Activated T-helper 2 cell treated with anti-CD3 and anti-CD28 coated beads, Interferon-gamma antibody, Interleukin-2, Interleukin-4, amounts not matched to agents 10 μg/mL and 5 μg/mL and 100 μg/mL, durations not matched to agents 14 hours and 24 hours and 36 hours (primary cell): Measurements from ENCODE around the gene IDI2. TPM values are rescaled to one million over a fixed set of nuclear protein-coding genes. Genes with fewer than 3 reads are reported as not detected.
"Not testable (repeated sequence)": the region's sequence is repeated elsewhere in the genome, so short reads cannot be mapped to it uniquely, and the experiment has no call there.

Experiments
- DNase-seq: peaks from one replicate; pipeline ENCODE4 v3.0.0; 2021; ENCODE audit warnings: low spot score
- H3K27ac Mint-ChIP-seq: one replicate; pipeline ENCODE4 v1.8.0; 2021; ENCODE audit warnings: mixed read lengths
- H3K27me3 Mint-ChIP-seq: one replicate; pipeline ENCODE4 v1.8.0; 2021; ENCODE audit warnings: low read depth, mixed read lengths
- H3K36me3 Mint-ChIP-seq: one replicate; pipeline ENCODE4 v1.8.0; 2021; ENCODE audit warnings: low read depth, mixed read lengths
- H3K4me1 Mint-ChIP-seq: one replicate; pipeline ENCODE4 v1.8.0; 2021; ENCODE audit warnings: low read depth, mixed read lengths
- H3K4me3 Mint-ChIP-seq: one replicate; pipeline ENCODE4 v1.8.0; 2021; ENCODE audit warnings: low read depth, mild to moderate bottlenecking, moderate library complexity, mixed read lengths
- H3K9me3 Mint-ChIP-seq: one replicate; pipeline ENCODE4 v1.8.0; 2021; ENCODE audit warnings: mixed read lengths
- intact Hi-C: fragments of 100-400 bp; cut with micrococcal nuclease; formaldehyde crosslinking; loops from one replicate; pipeline ENCODE4 v1.15.1; 2023
- total RNA-seq: library from RNA; stranded (reverse); gene quantifications from 2 replicates; pipeline ENCODE4 v1.2.3, GENCODE V29; 2022

The IDI2 gene
- total RNA-seq, 1 donor from 2014 or later, result not detected

DNA sequence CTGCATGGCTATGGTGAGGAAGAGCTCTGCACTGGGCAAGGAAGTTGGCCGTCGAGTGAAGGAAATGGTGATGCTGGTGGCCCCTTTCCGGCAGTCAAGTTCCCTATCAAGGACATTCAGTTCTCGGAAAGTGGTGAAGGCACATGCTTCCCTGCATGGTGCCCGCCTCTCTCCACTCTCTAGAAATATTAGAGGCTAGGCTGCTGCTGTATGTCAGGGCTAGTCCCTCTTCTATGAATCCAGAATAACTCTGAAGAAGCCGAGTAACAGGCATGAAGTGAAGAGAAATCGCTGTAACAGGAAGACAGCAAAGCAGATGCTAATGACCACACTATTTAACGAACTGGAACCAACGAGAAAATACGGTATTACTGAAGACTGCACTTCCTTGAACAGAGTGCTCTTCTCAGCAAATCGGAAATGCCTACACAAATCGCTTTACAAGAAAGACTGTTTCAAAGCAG is 17.9 kb upstream of the IDI2 start:
- H3K27me3 Mint-ChIP-seq, result no peaks in the 10 kb centered on the region
- peaks cover 42% of the 10 kb centered on the region for H3K4me1 Mint-ChIP-seq
- intact Hi-C loops, result no loop called here
- H3K9me3 Mint-ChIP-seq, result no peaks in the 10 kb centered on the region
- peak overlapping the region; percentile 64 for H3K4me3 Mint-ChIP-seq
- no peak for DNase-seq
- peaks cover 70% of the 10 kb centered on the region for H3K36me3 Mint-ChIP-seq
- H3K27ac Mint-ChIP-seq, result peak overlapping the region; percentile 79

DNA sequence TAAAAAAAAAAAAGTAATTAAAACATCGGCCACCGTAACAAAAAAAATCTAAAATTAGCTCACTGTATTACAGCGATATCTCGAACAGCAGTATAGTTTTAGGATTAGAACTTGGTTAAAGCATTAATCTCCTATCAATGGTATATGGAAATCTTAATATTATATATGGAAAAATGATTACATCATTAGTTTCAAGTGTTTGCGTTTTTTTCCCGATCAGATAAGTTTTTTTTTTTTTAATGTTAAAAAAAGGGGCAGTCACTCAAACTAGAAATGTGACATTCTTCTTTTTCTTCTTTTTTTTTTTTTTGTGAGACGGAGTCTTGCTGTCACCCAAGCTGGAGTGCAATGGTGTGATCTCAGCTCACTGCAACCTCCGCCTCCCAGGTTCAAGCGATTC is 15.9 kb upstream of the IDI2 start:
- peaks cover 73% of the 10 kb centered on the region for H3K36me3 Mint-ChIP-seq
- intact Hi-C loops, result no loop called here
- H3K4me1 Mint-ChIP-seq, result peaks cover 48% of the 10 kb centered on the region

DNA sequence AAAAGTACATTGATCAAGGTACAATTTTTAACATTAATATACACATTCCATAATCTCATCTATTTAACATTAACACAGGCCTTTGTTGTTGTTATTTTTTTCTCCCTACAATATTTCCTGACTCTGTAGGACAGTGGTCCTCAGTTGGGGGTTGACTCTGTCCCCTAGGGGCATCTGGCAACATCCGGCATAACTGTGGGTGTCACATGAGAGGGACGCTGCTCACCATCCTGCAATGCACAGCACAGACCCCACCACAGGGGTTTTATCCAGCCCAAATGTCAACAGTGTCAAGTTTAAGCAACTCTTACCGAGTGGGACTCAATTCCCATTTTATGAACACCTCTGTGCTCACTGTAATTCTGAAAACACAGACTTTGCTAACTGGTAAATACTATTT is 14.5 kb upstream of the IDI2 start:
- Mint-ChIP-seq H3K4me3 (no peak overlapping the region), H3K27me3 (no peaks in the 10 kb centered on the region), H3K27ac (peak overlapping the region; percentile 47), H3K9me3 (no peaks in the 10 kb centered on the region), H3K4me1 (peaks cover 44% of the 10 kb centered on the region), H3K36me3 (peaks cover 65% of the 10 kb centered on the region)
- DNase-seq, result no peak
- intact Hi-C loops, result no loop called here

More for the DNA sequence above, 15.9 kb upstream of the IDI2 start:
- H3K27me3 Mint-ChIP-seq, result no peaks in the 10 kb centered on the region
- H3K9me3 Mint-ChIP-seq, result no peaks in the 10 kb centered on the region
- no peak for DNase-seq
- no peak overlapping the region for H3K27ac Mint-ChIP-seq
- H3K4me3 Mint-ChIP-seq, result no peak overlapping the region

DNA sequence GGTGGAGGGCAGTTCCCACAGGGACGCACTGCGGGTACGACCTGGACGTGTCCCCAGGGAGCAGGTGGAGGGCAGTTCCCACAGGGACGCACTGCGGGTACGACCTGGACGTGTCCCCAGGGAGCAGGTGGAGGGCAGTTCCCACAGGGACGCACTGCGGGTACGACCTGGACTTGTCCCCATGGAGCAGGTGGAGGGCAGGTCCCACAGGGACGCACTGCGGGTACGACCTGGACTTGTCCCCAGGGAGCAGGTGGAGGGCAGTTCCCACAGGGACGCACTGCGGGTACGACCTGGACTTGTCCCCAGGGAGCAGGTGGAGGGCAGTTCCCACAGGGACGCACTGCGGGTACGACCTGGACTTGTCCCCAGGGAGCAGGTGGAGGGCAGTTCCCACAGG is 13.1 kb upstream of the IDI2 start:
- intact Hi-C loops, H3K27ac Mint-ChIP-seq, DNase-seq, H3K27me3 Mint-ChIP-seq, H3K4me3 Mint-ChIP-seq, H3K9me3 Mint-ChIP-seq: not testable (repeated sequence)
- H3K36me3 Mint-ChIP-seq, result peaks cover 51% of the 10 kb centered on the region
- H3K4me1 Mint-ChIP-seq, result peaks cover 30% of the 10 kb centered on the region

DNA sequence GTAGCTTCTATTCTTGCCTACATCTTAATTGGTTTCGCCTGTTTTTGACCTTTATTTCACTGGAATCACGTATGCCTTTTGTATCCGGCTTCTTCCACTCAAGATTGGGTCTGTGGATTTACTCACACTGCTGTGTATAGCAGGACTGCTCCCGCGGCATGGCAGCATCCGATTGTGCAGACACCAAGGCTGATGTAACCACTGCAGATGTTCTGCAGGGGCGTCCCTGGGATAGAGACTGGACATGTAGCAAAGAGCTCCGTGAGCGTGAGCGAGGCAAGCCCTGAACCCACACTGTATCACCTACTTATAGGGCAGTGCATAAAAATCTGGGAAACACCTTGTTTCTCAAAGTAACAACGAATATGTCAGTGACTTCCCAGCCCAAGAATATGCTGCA is 11.4 kb upstream of the IDI2 start:
- Mint-ChIP-seq H3K27ac (no peak overlapping the region), H3K27me3 (no peaks in the 10 kb centered on the region), H3K4me3 (no peak overlapping the region), H3K9me3 (no peaks in the 10 kb centered on the region), H3K36me3 (peaks cover 39% of the 10 kb centered on the region), H3K4me1 (peaks cover 22% of the 10 kb centered on the region)
- DNase-seq, result no peak
- intact Hi-C loops, result no loop called here

DNA sequence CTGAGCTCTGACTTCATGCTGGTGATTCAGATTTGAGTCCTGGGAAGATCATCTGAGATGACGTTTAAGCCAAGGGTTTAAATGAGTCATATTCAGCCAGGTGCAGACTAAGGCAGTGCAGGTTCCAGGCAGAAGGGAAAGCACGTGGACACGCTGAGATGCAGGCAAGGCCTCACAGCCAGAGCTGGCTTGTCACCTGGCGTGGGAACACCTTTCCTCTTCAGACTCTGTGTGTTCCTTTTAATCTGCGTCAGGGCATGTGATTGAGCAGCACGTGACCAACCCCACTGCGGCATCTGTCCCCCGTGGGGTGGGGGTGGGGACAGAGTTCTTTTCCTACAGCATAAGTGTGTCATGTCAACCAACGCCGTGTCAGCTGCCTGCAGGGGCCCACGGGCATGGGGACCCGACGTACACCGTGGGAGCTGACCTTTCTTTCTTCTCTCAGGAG is 10.7 kb upstream of the IDI2 start:
- DNase-seq, result no peak
- Mint-ChIP-seq H3K27ac (peak overlapping the region; percentile 29), H3K4me3 (no peak overlapping the region), H3K27me3 (no peaks in the 10 kb centered on the region), H3K9me3 (no peaks in the 10 kb centered on the region), H3K36me3 (peaks cover 34% of the 10 kb centered on the region), H3K4me1 (peaks cover 22% of the 10 kb centered on the region)
- intact Hi-C loops, result no loop called here

DNA sequence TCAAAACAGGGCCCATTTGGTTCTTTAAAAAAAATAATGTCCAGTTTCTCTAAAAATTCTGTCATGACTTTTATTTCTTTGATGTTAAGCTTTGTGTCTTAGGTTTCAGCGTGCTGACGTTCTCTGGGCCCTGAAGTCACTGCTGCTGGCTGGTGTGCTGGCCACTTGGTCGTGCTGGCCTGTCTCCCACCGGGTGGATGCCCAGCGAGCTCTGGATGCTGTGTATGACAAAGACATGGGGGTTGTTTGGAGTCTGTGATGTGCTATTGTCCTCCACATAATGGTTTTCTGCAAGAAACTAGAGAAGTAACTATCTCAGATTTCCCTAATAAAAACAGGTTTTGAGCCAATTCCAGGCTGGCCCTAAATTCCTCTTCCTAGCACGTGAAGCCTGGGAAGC is 9.5 kb upstream of the IDI2 start:
- intact Hi-C loops, result no loop called here
- no peak overlapping the region for H3K27ac Mint-ChIP-seq

DNA sequence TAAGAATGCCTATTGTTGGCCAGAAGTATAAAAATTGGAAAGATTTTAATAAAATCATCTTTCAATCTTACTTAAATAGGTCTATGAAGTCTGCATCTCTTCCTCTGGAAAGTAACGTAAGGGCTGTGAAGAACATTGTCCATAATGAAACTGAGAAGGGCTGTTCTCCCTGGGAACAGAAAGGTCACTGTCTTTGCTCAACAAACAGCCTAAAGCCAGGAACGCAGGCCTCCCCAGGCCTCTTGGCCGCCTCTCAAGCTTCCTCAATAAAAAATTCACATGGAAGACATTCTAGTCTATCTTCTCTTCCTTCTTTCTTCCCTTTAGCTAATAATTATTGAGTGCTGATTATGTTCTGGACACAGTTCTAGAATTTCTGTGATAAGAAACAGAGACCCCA is 9.1 kb upstream of the IDI2 start:
- Mint-ChIP-seq H3K36me3 (peaks cover 19% of the 10 kb centered on the region), H3K4me3 (no peak overlapping the region), H3K27me3 (no peaks in the 10 kb centered on the region), H3K27ac (no peak overlapping the region), H3K4me1 (peaks cover 18% of the 10 kb centered on the region), H3K9me3 (no peaks in the 10 kb centered on the region)
- intact Hi-C loops, result no loop called here
- no peak for DNase-seq

More for the DNA sequence above, 9.5 kb upstream of the IDI2 start:
- Mint-ChIP-seq H3K4me3 (no peak overlapping the region), H3K27me3 (no peaks in the 10 kb centered on the region), H3K9me3 (no peaks in the 10 kb centered on the region), H3K4me1 (peaks cover 20% of the 10 kb centered on the region), H3K36me3 (peaks cover 22% of the 10 kb centered on the region)
- no peak for DNase-seq

DNA sequence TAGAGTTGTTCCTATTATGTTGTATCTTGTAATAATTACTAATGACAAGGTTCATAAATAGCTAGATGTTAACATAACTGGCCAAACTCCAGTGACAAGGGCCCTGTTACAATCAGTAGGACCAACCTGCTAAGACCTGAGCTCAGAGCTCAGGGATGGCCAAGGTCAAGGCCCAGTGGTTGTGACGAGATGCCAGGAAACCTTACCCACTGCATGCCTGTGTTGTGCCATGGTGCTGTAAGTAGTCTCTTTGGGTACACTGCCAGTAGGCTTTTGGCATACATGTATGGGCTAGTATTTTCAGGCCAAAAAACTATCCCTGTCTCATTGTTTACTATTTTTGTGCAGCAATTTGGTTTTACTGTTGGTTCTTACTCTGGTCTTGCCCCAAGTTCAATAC is 7.9 kb upstream of the IDI2 start:
- DNase-seq, result no peak
- intact Hi-C loops, result no loop called here
- Mint-ChIP-seq H3K4me1 (peaks cover 18% of the 10 kb centered on the region), H3K9me3 (no peaks in the 10 kb centered on the region), H3K4me3 (no peak overlapping the region), H3K36me3 (peaks cover 19% of the 10 kb centered on the region), H3K27me3 (no peaks in the 10 kb centered on the region), H3K27ac (no peak overlapping the region)

DNA sequence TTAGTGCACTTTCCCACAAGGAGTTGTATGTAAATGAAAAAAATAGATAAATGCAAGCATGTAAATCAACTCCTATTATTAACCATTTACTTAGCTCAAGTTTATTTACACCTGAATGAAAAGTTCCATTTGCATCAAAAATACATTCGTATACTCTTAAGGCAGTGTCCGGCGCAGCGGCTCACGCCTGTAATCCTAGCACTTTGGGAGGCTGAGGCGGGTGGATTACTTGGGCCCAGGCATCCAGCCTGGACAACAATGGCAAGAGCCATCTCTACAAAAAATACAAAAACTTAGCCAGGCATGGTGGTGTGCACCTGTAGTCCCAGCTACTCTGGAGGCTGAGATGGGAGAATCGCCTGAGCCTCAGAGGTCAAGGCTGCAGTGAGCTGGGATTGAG is 4.2 kb upstream of the IDI2 start:
- Mint-ChIP-seq H3K36me3 (no peaks in the 10 kb centered on the region), H3K9me3 (no peaks in the 10 kb centered on the region), H3K27me3 (no peaks in the 10 kb centered on the region), H3K4me1 (no peaks in the 10 kb centered on the region), H3K4me3 (no peak overlapping the region), H3K27ac (no peak overlapping the region)
- intact Hi-C loops, result no loop called here
- no peak for DNase-seq

DNA sequence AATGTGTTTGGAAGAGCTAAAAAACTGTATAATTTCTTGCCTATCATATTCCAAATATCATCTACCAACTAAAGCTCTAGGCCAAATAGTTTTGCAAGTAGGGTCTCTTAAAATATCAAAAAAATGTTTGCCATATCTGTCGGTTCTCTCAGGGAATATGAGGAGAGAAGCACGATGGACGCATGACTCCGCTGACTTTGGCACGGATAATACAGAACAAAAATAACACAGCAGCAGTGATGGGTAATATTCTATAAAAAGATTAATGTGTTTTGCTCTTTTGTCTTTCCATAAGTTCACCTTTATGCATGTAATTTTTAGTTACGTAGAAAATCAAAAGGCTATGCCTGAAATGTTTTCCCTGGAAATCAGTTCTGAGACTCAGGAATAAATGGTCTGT is 919 bp upstream of the IDI2 start:
- Mint-ChIP-seq H3K27ac (no peak overlapping the region), H3K27me3 (no peaks in the 10 kb centered on the region), H3K36me3 (peaks cover 10% of the 10 kb centered on the region), H3K4me1 (no peaks in the 10 kb centered on the region), H3K4me3 (no peak overlapping the region), H3K9me3 (no peaks in the 10 kb centered on the region)
- no peak for DNase-seq
- intact Hi-C loops, result no loop called here

DNA sequence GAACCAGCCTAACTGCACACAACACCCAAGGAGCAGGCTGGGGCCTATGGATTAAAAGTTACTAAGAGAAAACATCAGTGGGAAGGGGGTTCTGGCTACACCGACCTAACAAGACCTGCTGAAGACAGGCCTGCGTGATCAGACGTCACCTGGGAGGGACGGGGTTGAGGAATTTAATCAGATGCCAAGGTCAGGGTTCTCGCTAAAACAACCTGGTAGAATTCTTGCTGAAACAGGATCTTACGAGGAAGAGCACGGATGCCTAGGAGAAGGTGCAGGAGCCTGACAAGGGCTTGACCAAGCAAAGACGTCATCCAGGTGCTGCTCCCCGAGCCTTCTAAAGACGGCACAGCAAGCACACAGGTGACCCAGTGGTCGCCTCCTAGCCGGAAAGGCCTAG is 1.6 kb downstream of the IDI2 start:
- Mint-ChIP-seq H3K27me3 (no peaks in the 10 kb centered on the region), H3K36me3 (peaks cover 32% of the 10 kb centered on the region), H3K4me3 (no peak overlapping the region), H3K27ac (no peak overlapping the region), H3K9me3 (no peaks in the 10 kb centered on the region), H3K4me1 (no peaks in the 10 kb centered on the region)
- no peak for DNase-seq
- intact Hi-C loops, result no loop called here

DNA sequence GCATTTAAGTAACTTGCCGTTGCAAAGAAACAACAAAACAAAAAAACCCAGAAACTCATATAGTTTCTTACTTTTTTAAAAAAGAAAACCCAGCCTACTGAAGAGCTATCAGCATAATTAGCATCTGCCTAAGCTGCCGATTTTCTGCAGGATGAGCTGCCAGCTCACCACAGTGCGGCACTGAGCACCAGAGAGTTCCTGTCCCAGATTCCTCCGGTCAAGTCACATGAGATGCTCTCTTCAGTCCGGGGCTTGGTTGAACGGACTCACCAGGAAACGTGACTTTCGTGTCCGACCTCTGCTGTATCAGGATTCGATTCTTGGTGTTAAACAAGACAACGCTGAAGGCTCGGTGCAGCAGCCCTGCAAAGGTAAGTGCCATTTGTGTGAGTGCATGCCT is 3.2 kb downstream of the IDI2 start:
- Mint-ChIP-seq H3K27ac (no peak overlapping the region), H3K4me3 (no peak overlapping the region), H3K36me3 (peaks cover 44% of the 10 kb centered on the region), H3K4me1 (no peaks in the 10 kb centered on the region), H3K27me3 (no peaks in the 10 kb centered on the region), H3K9me3 (no peaks in the 10 kb centered on the region)
- intact Hi-C loops, result no loop called here
- DNase-seq, result no peak

DNA sequence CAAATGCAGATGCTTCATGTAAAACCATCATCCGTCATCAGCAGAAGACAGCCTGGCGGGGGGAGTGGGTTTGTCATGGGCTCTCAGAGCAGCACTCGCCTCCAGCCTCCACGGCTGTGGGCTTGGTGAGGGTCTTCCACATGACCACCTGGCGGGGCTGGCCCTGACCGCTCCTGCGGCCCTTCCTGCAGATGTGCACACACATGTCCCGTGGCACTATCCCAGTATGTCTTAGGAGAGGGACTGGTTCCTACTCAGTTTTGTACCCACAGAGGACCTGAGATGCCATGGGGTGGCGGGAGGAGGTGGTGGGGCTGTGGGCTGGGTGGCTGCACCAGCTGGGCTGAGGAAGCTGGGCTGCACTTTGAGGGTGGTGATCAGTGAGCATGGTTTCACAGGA is 4.7 kb downstream of the IDI2 start:
- no peaks in the 10 kb centered on the region for H3K27me3 Mint-ChIP-seq
- H3K4me1 Mint-ChIP-seq, result no peaks in the 10 kb centered on the region
- H3K36me3 Mint-ChIP-seq, result peaks cover 58% of the 10 kb centered on the region
- no peak overlapping the region for H3K27ac Mint-ChIP-seq
- no peak overlapping the region for H3K4me3 Mint-ChIP-seq
- no peak for DNase-seq
- intact Hi-C loops, result no loop called here
- H3K9me3 Mint-ChIP-seq, result no peaks in the 10 kb centered on the region
